ENCODE data around the gene SLC38A5.

DNA sequence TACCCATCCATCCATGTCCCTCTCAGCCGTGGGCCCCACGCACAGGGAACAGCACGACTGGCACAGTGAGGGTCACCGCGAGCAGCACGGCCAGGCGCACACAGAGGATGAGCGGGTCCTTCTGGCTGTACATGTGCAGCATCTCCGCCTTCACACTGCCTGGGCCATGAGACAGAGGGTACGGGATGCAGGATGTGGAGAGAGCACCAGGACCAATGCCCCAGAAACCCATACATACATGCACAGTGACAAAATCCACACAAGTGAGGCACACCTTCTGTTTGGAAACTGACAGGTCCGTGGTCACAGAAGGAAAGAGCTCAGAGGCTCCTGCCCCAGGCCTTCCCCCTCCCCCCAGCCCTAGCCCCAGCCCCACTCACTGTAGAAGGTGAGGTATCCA is 9.5 kb downstream of the SLC38A5 start:
- TF ChIP-seq POLR2A (IDR thresholded peaks at IDR 0.05) (no peak), EP300 (IDR thresholded peaks at IDR 0.05) (no peak), CTCF (IDR thresholded peaks at IDR 0.05) (no peak)

Measured in suprapubic skin (tissue), 3 donors.